Tibial artery (tissue), 4 donors: ENCODE measurements around the gene IRX4.

Experiments used
- DNase-seq, 2 donors: peaks; one replicate each; pipeline ENCODE4 v3.0.0-alpha.2; 2019
- H3K27ac ChIP-seq, 2 donors: fragments of 200-600 bp; sonication (generic) in 1 of 2; 1 replicate in 1 of 2; 2 replicates in 1 of 2; pipeline ENCODE4 v1.5.1; 2018 to 2019; ENCODE audit warnings: mild to moderate bottlenecking in 1 of 2
- H3K27me3 ChIP-seq, 2 donors: fragments of 200-600 bp; sonication (generic) in 1 of 2; one replicate each; pipeline versions ENCODE4 v1.5.1 to v1.6.0; 2016 to 2019
- H3K36me3 ChIP-seq, 3 donors: fragments of 200-600 bp; sonication (generic) in 2 of 3; one replicate each; pipeline ENCODE4 v1.5.1; 2016 to 2019; ENCODE audit warnings: mild to moderate bottlenecking in 2 of 3
- H3K4me1 ChIP-seq, 4 donors: fragments of 200-600 bp; sonication (generic) in 2 of 4; 1 replicate in 3 of 4; 2 replicates in 1 of 4; pipeline ENCODE4 v1.5.1; 2016 to 2019
- H3K4me3 ChIP-seq, 2 donors: fragments of 200-600 bp; sonication (generic) in 1 of 2; 1 replicate in 1 of 2; 2 replicates in 1 of 2; pipeline ENCODE4 v1.5.1; 2018 to 2019; ENCODE audit warnings: mild to moderate bottlenecking in 2 of 2
- H3K9me3 ChIP-seq, 3 donors: fragments of 200-600 bp; sonication (generic) in 1 of 3; one replicate each; pipeline ENCODE4 v1.5.1; 2016 to 2019
- intact Hi-C: fragments of 100-400 bp; cut with DNase I; formaldehyde crosslinking; loops from one replicate; pipeline ENCODE4 v1.15.0; 2023; ENCODE audit warnings: low total_unique reads
- TF ChIP-seq, protein P1 (sequence below), 2 experiments: fragments of 200-600 bp in 1 of 2; fragments of 450-650 bp in 1 of 2; IDR thresholded peaks; one replicate each; pipeline ENCODE4 v1.5.1; 2017 to 2019; ENCODE audit warnings: antibody characterized with exemption in 2 of 2, mild to moderate bottlenecking in 1 of 2, moderate library complexity in 1 of 2

The IRX4 gene

DNA sequence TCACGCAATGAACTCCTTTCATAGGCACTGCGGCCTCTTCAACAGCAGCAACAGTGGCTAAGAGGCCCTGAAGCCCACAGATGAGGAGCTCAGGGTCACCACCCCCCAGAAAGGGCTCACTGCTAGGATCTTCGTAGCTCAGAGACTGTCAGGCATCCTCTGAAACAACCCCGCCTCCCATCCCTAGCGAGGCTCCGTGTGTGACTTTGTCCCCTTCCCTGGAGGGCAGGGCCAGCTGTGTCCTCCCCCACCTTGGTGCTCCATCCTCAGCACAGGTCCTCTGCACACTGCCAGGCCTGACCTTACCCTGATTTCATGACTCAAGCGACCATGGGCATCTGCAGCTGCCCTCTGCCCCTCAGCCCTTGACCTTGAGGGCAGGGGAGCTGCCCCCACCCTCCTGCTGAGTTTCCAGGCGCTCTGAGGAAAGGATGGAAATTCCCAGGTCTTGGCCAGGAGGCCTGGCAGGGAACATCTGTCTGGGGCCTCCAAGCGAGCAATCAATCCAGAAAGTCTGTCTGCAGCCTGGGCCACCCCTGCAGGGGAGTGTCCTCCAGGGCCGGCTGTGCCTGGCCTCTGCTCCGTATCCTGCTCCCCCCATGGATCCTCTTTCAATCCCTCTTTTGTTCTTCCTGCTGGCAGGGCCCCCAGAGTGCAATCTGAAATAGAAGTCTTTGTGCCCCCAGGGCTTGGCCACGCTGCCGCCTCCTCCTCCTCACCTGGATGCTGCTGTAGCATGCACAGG is 6.8 kb upstream of the IRX4 start:
- Histone ChIP-seq H3K27me3 (peaks cover 0 to 71% of the 10 kb centered on the region in 2 donors), H3K9me3 (no peaks in the 10 kb centered on the region), H3K27ac (no peak overlapping the region), H3K4me1 (peaks cover 0 to 22% (median 3%) of the 10 kb centered on the region in 4 donors), H3K4me3 (no peak overlapping the region), H3K36me3 (no peaks in the 10 kb centered on the region)
- intact Hi-C loops: no loop called here
- TF ChIP-seq, protein P1, sequence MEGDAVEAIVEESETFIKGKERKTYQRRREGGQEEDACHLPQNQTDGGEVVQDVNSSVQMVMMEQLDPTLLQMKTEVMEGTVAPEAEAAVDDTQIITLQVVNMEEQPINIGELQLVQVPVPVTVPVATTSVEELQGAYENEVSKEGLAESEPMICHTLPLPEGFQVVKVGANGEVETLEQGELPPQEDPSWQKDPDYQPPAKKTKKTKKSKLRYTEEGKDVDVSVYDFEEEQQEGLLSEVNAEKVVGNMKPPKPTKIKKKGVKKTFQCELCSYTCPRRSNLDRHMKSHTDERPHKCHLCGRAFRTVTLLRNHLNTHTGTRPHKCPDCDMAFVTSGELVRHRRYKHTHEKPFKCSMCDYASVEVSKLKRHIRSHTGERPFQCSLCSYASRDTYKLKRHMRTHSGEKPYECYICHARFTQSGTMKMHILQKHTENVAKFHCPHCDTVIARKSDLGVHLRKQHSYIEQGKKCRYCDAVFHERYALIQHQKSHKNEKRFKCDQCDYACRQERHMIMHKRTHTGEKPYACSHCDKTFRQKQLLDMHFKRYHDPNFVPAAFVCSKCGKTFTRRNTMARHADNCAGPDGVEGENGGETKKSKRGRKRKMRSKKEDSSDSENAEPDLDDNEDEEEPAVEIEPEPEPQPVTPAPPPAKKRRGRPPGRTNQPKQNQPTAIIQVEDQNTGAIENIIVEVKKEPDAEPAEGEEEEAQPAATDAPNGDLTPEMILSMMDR (IDR thresholded peaks at IDR 0.05): no peak
- DNase-seq: no peak

DNA sequence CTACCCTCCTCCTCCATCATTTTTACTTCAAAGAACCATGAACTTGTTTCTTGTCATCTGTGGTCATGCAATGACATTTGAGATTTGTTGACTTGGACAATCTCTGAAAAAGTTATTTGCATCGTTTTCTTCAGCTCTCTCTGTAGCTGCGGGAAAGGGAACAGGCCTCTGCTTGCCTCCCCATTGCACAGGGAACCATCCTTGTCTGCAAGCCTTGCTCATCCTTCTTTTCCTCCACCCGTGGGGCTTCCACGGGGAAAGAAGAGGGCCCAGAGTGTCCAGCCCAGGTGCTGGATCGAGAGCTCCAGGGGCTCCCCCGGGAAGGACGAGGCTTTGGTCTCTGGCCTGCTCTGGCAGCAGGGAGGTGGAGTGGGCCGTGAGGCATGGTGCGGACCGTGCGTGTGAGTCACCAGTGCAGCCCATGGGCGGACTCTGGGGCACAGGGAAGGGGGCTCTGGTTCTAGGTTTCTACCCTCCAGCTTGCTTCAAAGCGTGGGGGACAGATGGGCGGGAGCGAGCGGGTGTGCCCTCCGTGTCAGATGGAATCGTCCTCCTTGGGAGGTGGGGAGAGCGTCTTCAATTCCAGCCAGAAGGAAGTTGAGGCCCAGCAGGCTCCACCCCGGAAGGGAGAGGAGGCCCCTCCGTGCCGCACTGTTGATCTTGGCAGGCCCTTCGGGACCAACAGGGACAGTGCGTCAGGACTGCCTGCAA is 6.0 kb upstream of the IRX4 start:
- Histone ChIP-seq H3K9me3 (no peaks in the 10 kb centered on the region), H3K4me3 (no peak overlapping the region), H3K27me3 (peaks cover 0 to 79% of the 10 kb centered on the region in 2 donors), H3K4me1 (peaks cover 0 to 30% (median 10%) of the 10 kb centered on the region in 4 donors), H3K27ac (no peak overlapping the region), H3K36me3 (no peaks in the 10 kb centered on the region)
- intact Hi-C loops: no loop called here
- TF ChIP-seq, protein P1 (IDR thresholded peaks at IDR 0.05): no peak
- DNase-seq: no peak

DNA sequence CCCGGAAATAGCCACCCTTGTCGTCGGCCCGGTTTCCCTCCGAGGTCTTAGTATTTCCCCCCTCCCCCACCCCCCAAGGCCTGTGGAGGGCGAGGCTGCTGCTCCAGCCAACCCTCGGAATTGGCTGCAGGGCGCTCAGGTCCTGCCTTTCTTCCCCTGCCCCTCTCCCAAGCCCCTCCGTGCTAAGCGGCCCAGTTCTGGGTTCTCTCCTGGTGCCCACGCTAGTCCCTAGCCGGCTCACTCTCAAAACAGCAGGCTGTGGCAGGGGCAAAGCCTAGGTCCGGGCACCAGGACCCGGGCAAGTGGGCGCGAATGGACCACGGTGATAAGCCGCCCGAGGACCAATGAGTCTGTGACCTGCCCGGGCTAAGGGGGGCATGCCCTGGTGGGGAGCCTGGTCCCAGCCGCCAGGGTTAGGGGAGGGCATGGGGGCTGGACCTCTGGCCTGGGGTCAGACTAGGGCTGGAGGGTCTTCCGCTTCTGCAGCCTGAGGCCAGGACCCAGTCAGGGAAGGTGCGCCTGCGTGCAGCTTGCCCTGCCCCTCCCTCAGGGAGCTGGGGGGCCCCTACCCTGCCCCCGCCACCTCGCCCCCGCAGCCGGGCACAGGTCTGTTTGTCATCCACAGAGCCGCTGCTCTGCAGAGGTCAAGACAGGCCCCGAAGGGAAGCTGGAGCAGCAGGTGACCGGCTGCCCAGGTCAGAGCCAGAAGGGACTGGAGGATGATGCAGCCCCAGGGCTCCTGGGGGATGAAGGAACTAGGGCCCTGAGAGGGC is 5.0 kb upstream of the IRX4 start:
- TF ChIP-seq, protein P1 (IDR thresholded peaks at IDR 0.05): no peak
- Histone ChIP-seq H3K27me3 (peaks cover 0 to 84% of the 10 kb centered on the region in 2 donors), H3K4me1 (peaks cover 0 to 39% (median 19%) of the 10 kb centered on the region in 4 donors), H3K36me3 (no peaks in the 10 kb centered on the region), H3K27ac (no peak overlapping the region), H3K9me3 (no peaks in the 10 kb centered on the region), H3K4me3 (no peak overlapping the region)
- DNase-seq: no peak
- intact Hi-C loops: no loop called here

DNA sequence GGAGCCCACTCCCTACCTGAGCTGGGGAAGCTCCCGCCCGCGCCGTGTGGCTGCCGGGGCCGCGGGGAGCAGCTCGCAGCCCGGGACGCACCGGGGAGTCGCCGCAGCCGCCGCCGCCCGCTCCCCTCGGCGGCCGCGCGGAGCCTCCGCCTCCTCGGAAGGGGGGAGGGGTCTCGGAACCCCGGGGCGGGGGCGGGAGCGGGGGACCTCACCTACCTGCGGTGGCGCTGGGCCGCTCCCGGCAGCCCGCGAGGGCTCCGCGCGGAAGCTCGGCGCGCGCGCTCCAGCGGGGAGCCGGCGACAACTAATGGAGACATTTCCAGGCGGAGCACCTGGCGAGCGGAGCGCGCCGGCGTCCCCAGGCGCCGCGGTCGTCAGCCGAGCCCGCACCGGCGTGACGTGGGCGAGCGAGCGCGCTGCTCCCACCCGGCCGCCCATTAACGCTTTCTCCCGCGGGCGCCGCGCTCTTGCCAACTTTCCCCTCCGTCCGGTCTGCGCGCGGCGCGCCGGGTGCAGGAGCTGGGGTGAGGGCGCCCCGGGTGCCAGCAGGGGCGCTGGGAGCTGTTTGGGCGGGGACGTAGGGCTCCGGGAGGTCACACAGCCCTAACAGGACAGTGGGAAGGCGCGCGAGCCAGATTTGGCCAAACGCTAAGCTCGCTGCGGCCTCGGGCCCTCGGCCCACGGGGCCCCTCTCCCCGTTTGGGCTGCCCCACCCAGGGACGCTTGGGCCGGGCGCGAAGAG is 4.3 kb upstream of the IRX4 start:
- intact Hi-C loops: no loop called here
- peaks cover 0 to 46% (median 26%) of the 10 kb centered on the region in 4 donors for H3K4me1 ChIP-seq
- H3K4me3 ChIP-seq: no peak overlapping the region
- H3K27ac ChIP-seq: no peak overlapping the region
- TF ChIP-seq, protein P1 (IDR thresholded peaks at IDR 0.05): no peak
- peaks cover 0 to 92% of the 10 kb centered on the region in 2 donors for H3K27me3 ChIP-seq
- H3K9me3 ChIP-seq: no peaks in the 10 kb centered on the region
- DNase-seq: no peak
- no peaks in the 10 kb centered on the region for H3K36me3 ChIP-seq
